B cell (primary cell): ENCODE measurements around the gene C10orf62.

ENCODE experiments used
- EZH2 ChIP-seq: IDR thresholded peaks from 2 replicates; pipeline ENCODE4 v1.6.1; 2012; ENCODE audit warnings: borderline replicate concordance, low read depth, mild to moderate bottlenecking, moderate library complexity, low read length; ENCODE audit not compliant: insufficient read depth, poor library complexity, severe bottlenecking
- TF ChIP-seq, protein P1 (sequence below): fragments of 200-600 bp; IDR thresholded peaks from one replicate; pipeline ENCODE4 v1.8.0; 2022; ENCODE audit warnings: antibody characterized with exemption, mild to moderate bottlenecking

DNA sequence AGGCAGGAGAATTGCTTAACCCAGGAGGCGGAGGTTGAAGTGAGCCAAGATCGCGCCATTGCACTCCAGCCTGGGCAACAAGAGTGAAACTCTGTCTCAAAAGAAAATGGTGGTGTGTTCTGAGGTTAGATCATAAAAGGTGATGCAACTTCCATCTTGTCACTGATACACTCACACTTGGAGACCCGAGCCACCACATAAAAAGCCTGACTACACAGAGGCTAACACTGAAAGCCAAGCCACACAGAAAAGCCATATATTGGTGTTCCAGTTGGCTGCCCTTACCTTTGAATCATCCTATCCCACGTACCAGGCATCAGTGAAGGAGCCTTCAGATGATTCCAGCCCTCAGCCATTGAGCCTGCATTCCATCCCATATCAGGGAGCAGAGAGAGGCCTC, 39.8 kb downstream of the C10orf62 start:
- TF ChIP-seq, protein P1, sequence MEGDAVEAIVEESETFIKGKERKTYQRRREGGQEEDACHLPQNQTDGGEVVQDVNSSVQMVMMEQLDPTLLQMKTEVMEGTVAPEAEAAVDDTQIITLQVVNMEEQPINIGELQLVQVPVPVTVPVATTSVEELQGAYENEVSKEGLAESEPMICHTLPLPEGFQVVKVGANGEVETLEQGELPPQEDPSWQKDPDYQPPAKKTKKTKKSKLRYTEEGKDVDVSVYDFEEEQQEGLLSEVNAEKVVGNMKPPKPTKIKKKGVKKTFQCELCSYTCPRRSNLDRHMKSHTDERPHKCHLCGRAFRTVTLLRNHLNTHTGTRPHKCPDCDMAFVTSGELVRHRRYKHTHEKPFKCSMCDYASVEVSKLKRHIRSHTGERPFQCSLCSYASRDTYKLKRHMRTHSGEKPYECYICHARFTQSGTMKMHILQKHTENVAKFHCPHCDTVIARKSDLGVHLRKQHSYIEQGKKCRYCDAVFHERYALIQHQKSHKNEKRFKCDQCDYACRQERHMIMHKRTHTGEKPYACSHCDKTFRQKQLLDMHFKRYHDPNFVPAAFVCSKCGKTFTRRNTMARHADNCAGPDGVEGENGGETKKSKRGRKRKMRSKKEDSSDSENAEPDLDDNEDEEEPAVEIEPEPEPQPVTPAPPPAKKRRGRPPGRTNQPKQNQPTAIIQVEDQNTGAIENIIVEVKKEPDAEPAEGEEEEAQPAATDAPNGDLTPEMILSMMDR, result no peak
- TF ChIP-seq EZH2, result no peak
